ENCODE measurements around the gene PBXIP1.

PBXIP1 gene

GRCh38 chr1:154940651-154941194, 15.2 kb downstream of the PBXIP1 start:
- H3K36me3 ChIP-seq (ENCODE audit: low read depth), result no peaks in the 10 kb centered on the region
- H3K27me3 ChIP-seq (ENCODE audit: insufficient read depth, poor library complexity, severe bottlenecking), result no peaks in the 10 kb centered on the region
- peaks cover 12% of the 10 kb centered on the region for H3K4me1 ChIP-seq (ENCODE audit: insufficient read depth, poor library complexity, severe bottlenecking)
- ATAC-seq (ENCODE audit: low read depth) (no peak), DNase-seq (ENCODE audit: low spot score) (no peak)
- no peak overlapping the region for H3K27ac ChIP-seq (ENCODE audit: poor library complexity, severe bottlenecking)
- H3K4me3 ChIP-seq (ENCODE audit: severe bottlenecking), result no peak overlapping the region
- TF ChIP-seq, protein P1, sequence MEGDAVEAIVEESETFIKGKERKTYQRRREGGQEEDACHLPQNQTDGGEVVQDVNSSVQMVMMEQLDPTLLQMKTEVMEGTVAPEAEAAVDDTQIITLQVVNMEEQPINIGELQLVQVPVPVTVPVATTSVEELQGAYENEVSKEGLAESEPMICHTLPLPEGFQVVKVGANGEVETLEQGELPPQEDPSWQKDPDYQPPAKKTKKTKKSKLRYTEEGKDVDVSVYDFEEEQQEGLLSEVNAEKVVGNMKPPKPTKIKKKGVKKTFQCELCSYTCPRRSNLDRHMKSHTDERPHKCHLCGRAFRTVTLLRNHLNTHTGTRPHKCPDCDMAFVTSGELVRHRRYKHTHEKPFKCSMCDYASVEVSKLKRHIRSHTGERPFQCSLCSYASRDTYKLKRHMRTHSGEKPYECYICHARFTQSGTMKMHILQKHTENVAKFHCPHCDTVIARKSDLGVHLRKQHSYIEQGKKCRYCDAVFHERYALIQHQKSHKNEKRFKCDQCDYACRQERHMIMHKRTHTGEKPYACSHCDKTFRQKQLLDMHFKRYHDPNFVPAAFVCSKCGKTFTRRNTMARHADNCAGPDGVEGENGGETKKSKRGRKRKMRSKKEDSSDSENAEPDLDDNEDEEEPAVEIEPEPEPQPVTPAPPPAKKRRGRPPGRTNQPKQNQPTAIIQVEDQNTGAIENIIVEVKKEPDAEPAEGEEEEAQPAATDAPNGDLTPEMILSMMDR (IDR thresholded peaks at IDR 0.05; ENCODE audit: poor library complexity, severe bottlenecking), result no peak
- H3K9me3 ChIP-seq (ENCODE audit: severe bottlenecking), result no peaks in the 10 kb centered on the region

DNA sequence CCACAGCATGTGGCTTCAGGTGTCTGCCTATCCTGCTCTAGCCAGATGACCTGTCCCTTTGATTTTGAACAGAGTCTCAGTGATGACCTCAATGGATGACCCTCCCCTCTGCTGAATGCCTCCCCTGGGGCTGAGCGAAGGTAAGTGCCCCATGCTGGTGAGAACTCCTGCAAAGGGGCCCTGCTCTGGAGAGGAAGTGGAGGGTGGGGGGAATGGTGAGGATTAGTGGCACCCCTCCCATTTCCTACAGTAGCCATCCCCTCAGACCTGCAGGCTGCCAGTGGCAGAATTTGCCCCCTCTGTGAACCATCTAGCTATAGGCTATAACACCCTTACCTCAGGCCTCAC, 15.7 kb downstream of the PBXIP1 start:
- peaks cover 14% of the 10 kb centered on the region for H3K4me1 ChIP-seq (ENCODE audit: insufficient read depth, poor library complexity, severe bottlenecking)
- H3K4me3 ChIP-seq (ENCODE audit: severe bottlenecking), result no peak overlapping the region
- H3K27ac ChIP-seq (ENCODE audit: poor library complexity, severe bottlenecking), result no peak overlapping the region

GRCh38 chr1:154938604-154939399, 17.1 kb downstream of the PBXIP1 start:
- no peak overlapping the region for H3K4me3 ChIP-seq (ENCODE audit: severe bottlenecking)
- ATAC-seq (ENCODE audit: low read depth) (no peak), DNase-seq (ENCODE audit: low spot score) (no peak)
- H3K9me3 ChIP-seq (ENCODE audit: severe bottlenecking), result no peaks in the 10 kb centered on the region
- no peaks in the 10 kb centered on the region for H3K27me3 ChIP-seq (ENCODE audit: insufficient read depth, poor library complexity, severe bottlenecking)
- H3K4me1 ChIP-seq (ENCODE audit: insufficient read depth, poor library complexity, severe bottlenecking), result peaks cover 14% of the 10 kb centered on the region
- peak overlapping the region; percentile 90 for H3K27ac ChIP-seq (ENCODE audit: poor library complexity, severe bottlenecking)
- TF ChIP-seq, protein P1 (IDR thresholded peaks at IDR 0.05; ENCODE audit: poor library complexity, severe bottlenecking), result no peak
- no peaks in the 10 kb centered on the region for H3K36me3 ChIP-seq (ENCODE audit: low read depth)

More for the DNA sequence above, 15.7 kb downstream of the PBXIP1 start:
- TF ChIP-seq, protein P1 (IDR thresholded peaks at IDR 0.05; ENCODE audit: poor library complexity, severe bottlenecking), result no peak
- H3K27me3 ChIP-seq (ENCODE audit: insufficient read depth, poor library complexity, severe bottlenecking), result no peaks in the 10 kb centered on the region
- DNase-seq (ENCODE audit: low spot score) (no peak), ATAC-seq (ENCODE audit: low read depth) (no peak)
- H3K9me3 ChIP-seq (ENCODE audit: severe bottlenecking), result no peaks in the 10 kb centered on the region
- no peaks in the 10 kb centered on the region for H3K36me3 ChIP-seq (ENCODE audit: low read depth)

GRCh38 chr1:154937988-154938386, 17.9 kb downstream of the PBXIP1 start:
- Histone ChIP-seq H3K9me3 (ENCODE audit: severe bottlenecking) (no peaks in the 10 kb centered on the region), H3K4me1 (ENCODE audit: insufficient read depth, poor library complexity, severe bottlenecking) (peaks cover 14% of the 10 kb centered on the region), H3K36me3 (ENCODE audit: low read depth) (no peaks in the 10 kb centered on the region), H3K4me3 (ENCODE audit: severe bottlenecking) (peak overlapping the region; percentile 52), H3K27me3 (ENCODE audit: insufficient read depth, poor library complexity, severe bottlenecking) (no peaks in the 10 kb centered on the region), H3K27ac (ENCODE audit: poor library complexity, severe bottlenecking) (peak overlapping the region; percentile 90)
- DNase-seq (ENCODE audit: low spot score) (no peak), ATAC-seq (ENCODE audit: low read depth) (no peak)
- TF ChIP-seq, protein P1 (IDR thresholded peaks at IDR 0.05; ENCODE audit: poor library complexity, severe bottlenecking), result no peak

All from RWPE2 (cell line).